NOMO-1 treated with DMSO at 0.1 percent for 48 hours (cell line): Measurements from ENCODE around the gene ATG16L1.
"Not testable (repeated sequence)": the region's sequence is repeated elsewhere in the genome, so short reads cannot be mapped to it uniquely, and the experiment has no call there.

Experiments
- DNase-seq: peaks from one replicate; lab custom pipeline; 2025; ENCODE audit not compliant: unreplicated experiment; lab: John Stamatoyannopoulos, UW

The ATG16L1 gene

DNA sequence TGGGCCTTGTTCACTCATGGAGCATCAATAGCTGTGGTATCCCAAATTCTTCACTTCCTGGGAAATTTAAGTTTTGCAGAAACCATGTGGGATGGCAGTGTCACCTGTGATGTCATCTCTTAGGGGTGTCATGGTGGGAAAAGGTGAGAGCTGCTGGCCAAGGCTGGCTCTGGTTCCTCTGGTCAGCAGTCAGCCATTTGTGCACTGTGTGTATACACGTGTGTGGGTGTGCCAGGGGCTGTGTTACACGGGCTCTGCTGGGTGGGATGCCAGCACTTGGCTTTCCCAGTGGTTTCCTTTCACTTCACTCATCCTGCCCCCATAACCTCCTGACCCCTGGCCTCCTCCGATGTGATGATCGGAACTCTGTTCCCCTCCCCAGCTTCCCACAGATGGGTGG, 77.4 kb downstream of the ATG16L1 start:
- DNase-seq: no peak

- no peak for DNase-seq
These were observed 78.1 kb downstream of the ATG16L1 start for GRCh38 chr2:233329489-233330135.

- DNase-seq: peak; percentile 100
These were observed 80.1 kb downstream of the ATG16L1 start for GRCh38 chr2:233331536-233331935.

GRCh38 chr2:233332125-233332524, 80.7 kb downstream of the ATG16L1 start:
- DNase-seq: no peak

GRCh38 chr2:233334915-233335314, 83.4 kb downstream of the ATG16L1 start:
- DNase-seq: no peak

DNA sequence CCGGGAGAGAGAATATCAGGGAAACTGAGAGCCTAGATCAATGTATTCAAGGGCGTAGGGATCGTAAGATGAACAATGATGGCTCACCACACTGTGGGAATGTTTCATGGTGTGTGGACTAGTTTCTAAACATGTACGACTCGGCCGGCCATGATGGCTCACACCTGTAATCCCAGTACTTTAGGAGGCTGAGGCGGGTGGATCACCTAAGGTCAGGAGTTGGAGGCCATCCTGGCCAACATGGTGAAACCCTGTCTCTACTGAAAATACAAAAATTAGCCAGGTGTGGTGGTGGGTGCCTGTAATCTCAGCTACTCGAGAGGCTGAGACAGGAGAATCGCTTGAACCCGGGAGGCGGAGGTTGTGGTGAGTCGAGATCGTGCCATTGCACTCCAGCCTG, 84.6 kb downstream of the ATG16L1 start:
- not testable (repeated sequence) for DNase-seq

- no peak for DNase-seq
These were observed 85.1 kb downstream of the ATG16L1 start for GRCh38 chr2:233336541-233336940.

GRCh38 chr2:233338046-233338445, 86.6 kb downstream of the ATG16L1 start:
- no peak for DNase-seq

DNA sequence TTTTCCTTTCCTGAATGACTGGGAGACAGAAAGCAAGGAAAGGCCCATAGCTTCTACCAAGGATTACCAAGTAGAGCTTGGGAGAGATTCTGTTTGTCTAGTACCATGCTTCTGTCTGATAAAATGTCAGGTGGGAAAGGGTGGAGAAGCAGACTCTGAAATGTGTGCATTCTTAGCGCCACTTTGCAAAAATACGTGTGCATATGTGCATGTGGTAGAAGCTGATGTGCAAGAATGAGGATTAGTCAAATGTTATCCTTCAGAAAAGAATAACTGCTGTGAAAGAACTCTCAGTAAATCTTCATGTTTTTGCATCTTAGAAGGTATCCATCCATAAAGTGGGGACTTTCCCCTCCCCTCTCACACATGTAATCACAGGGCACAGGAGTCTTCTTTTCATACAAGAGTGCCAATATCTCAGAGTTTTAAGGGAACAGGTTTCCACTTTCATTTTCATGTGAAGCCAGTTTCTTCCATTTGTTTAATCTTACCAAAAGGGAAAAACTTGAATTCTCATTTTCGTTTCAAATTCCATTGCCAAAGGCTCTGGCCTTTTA, 87.4 kb downstream of the ATG16L1 start:
- no peak for DNase-seq

DNA sequence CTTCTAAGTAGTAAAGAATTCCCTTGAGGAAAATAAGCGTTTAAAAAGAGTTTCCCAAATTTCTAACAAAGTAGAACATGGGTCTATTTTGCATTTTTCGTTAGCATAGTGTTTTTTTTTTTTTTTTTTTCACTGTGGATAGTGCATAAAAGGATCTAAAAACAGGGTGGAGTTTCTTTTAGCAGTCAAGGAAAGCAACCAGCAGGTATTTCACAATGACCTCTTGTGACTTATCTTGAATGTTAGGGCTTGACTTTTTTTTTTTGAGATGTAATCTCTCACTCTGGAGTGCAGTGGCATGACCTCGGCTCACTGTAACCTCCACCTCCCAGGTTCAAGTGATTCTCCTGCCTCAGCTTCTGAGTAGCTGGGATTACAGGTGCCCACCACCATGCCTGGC, 88.0 kb downstream of the ATG16L1 start:
- DNase-seq: peak; percentile 77

- no peak for DNase-seq
These were observed 89.8 kb downstream of the ATG16L1 start for GRCh38 chr2:233341296-233341695.

DNA sequence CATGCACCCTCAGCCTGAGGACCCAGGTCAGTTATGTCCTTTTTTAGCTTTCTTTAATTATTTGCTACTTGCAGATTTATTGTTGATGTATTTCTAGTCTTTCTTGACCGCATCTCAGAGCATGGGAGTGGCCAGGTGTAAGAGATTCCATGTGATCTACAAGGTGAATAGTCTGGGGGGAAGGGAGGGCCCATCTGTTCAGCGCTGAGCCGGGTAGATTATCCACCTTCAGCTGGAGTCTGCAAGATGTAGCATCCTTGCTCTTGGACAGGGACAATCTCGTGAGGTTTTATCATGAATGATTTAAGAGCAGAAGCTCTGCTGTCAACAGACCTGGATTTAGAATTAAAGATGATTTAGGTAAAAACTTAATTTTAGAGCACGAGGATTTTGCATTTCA, 90.8 kb downstream of the ATG16L1 start:
- DNase-seq: no peak

GRCh38 chr2:233343171-233343705, 91.8 kb downstream of the ATG16L1 start:
- DNase-seq: peak; percentile 8
